HG03095 (cell line): Measurements from ENCODE around the gene EDEM3.
"Not testable (repeated sequence)": the region's sequence is repeated elsewhere in the genome, so short reads cannot be mapped to it uniquely, and the experiment has no call there.

Experiments used
- ATAC-seq: cut with Tn5 transposase; IDR thresholded peaks from one replicate; pipeline ENCODE4 v1.9.1; 2021; ENCODE audit warnings: moderate library complexity; ENCODE audit not compliant: unreplicated experiment

Gene EDEM3, protein sequence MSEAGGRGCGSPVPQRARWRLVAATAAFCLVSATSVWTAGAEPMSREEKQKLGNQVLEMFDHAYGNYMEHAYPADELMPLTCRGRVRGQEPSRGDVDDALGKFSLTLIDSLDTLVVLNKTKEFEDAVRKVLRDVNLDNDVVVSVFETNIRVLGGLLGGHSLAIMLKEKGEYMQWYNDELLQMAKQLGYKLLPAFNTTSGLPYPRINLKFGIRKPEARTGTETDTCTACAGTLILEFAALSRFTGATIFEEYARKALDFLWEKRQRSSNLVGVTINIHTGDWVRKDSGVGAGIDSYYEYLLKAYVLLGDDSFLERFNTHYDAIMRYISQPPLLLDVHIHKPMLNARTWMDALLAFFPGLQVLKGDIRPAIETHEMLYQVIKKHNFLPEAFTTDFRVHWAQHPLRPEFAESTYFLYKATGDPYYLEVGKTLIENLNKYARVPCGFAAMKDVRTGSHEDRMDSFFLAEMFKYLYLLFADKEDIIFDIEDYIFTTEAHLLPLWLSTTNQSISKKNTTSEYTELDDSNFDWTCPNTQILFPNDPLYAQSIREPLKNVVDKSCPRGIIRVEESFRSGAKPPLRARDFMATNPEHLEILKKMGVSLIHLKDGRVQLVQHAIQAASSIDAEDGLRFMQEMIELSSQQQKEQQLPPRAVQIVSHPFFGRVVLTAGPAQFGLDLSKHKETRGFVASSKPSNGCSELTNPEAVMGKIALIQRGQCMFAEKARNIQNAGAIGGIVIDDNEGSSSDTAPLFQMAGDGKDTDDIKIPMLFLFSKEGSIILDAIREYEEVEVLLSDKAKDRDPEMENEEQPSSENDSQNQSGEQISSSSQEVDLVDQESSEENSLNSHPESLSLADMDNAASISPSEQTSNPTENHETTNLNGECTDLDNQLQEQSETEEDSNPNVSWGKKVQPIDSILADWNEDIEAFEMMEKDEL

GRCh38 chr1:184754476-184755225 is at the start of gene EDEM3:
TSS of gene EDEM3 (minus strand) at chr1:184754858. CDS start at chr1:184754646, 212 bp downstream.
- ATAC-seq: peak; percentile 92

DNA sequence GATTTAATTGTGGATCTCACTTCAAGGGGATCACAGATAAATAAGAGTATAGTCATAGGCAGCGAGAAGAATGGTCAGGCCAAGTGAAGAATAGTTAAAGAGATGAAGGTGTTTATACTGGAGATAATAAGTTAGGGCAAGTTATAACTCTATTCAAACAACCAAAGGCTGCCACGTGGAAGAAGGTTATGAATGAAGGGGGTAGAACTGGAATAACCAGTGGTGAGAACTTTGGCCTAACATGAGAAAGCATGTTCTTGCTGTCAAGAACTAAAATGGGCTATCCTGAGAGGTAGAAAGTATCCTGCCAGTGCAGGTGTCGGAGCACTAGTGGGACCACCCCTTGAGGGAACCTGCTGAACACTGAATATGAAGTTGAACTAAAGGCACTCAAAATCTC is 49.6 kb upstream of the EDEM3 start:
- no peak for ATAC-seq

- no peak for ATAC-seq
These were observed 48.5 kb upstream of the EDEM3 start for GRCh38 chr1:184803180-184803492.

- no peak for ATAC-seq
These were observed 47.9 kb upstream of the EDEM3 start for GRCh38 chr1:184802354-184803179.

DNA sequence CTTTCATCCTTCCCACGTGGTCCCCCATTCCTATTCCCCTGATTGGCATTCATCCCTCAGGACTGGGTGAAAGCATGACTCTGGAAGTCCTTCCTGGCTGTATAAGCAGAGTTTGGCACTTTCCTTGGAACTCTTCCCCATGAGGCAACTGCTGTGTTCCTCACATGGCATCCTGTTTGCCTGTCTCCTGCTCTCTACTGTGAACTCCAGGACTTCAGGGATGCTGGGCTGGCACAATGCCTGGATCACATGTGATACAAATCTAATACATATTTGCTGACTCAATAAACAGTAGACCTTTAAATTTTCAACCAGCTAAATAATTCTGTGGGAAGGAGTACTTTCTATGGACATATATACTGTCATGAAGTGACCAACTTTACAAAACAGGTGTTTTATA is 46.8 kb upstream of the EDEM3 start:
- no peak for ATAC-seq

- no peak for ATAC-seq
These were observed 46.2 kb upstream of the EDEM3 start for GRCh38 chr1:184800876-184801275.

DNA sequence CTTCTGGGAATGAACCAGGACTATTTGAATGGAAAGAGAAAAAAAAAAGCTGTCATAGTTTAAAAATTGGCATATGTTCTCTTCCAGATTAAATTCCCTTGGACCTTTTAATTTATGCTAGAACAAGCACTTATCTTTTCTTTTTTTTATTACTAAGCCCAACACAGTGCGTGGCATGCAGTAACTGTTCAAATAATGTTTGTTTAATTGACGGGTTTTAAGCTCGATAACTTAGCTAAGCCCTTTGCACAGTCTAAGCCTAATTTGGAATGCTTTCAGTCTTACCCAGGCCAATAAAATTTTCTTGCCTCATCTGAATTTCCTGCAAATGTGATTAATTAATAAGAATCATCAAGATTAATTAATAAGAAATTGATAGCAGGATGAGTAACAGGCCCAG is 39.3 kb upstream of the EDEM3 start:
- ATAC-seq: no peak

GRCh38 chr1:184792450-184792969 is 37.9 kb upstream of the EDEM3 start:
- no peak for ATAC-seq

- no peak for ATAC-seq
These were observed 36.9 kb upstream of the EDEM3 start for GRCh38 chr1:184791550-184791900.

GRCh38 chr1:184790642-184791549 is 36.2 kb upstream of the EDEM3 start:
- no peak for ATAC-seq

DNA sequence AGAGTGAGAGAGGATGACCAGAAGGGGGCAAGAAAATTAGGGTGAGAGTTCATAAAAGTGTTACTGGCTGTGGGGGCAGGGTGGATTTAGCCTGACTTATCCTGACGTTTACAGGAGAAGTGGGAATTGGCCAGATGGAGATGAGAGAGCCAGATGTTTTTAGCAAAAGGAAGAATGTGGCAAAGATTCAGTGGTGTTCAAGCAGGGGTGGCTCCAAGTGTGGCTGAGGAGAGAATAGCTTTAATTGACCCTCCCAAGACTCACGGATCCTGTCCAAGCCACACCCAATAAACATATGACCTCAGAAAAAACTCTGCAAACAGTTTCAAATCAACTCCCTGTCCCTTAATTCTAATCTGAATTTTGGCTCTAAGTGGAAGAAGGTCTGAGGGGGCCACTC is 35.2 kb upstream of the EDEM3 start:
- ATAC-seq: no peak

- no peak for ATAC-seq
These were observed 34.3 kb upstream of the EDEM3 start for GRCh38 chr1:184788970-184789369.

DNA sequence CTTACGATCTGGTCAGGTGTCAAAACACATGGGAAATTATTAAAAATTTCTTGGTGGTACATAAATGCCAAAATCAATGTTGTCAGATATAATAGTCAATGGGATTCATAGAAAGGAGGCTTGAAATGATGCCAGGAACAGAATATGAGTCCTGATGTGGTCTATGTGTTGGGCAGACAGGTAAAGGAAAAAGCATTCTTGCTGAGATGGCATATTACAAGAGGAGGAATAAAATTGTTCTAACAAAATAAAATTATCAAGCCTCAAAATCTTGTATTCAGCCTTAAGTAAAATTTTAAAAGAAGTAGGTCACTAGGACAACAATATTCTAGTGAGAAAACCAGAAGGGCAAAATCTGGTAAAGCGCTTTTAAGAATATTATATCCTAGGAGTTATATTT is 30.9 kb upstream of the EDEM3 start:
- ATAC-seq: no peak

DNA sequence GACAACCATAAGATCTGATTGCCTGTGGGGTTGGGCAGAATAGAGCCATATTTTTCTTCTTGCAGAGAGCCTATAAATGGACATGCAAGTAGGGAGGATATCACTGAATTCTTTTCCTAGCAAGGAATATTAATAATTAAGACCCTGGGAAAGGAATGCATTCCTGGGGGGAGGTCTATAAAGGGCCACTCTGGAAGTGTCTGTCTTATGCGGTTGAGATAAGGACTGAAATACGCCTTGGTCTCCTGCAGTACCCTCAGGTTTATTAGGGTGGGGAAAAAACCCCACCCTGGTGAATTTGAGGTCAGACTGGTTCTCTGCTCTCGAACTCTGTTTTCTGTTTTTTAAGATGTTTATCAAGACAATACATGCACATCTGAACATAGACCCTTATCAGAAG is 29.1 kb upstream of the EDEM3 start:
- ATAC-seq: not testable (repeated sequence)

DNA sequence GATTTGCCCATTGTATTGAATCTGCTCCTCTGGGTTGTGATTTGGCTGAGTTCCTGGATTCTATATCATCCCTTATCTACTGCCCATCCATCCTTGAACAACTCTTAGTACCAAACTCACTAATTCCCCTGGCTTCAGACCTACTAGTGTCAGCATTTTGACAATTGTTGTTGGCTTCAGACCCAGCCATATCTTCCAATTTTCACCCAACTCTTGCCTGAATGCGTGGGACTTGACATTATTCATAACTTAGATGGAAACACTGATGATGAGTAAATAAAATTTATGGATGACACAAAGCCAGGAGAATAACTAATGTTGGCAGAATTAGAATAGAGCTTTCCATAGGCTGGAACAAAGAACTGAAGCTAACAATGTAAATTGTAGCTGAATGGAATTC is 27.3 kb upstream of the EDEM3 start:
- ATAC-seq: no peak

GRCh38 chr1:184775885-184776284 is 21.2 kb upstream of the EDEM3 start:
- ATAC-seq: no peak

- no peak for ATAC-seq
These were observed 20.7 kb upstream of the EDEM3 start for GRCh38 chr1:184775329-184775728.

DNA sequence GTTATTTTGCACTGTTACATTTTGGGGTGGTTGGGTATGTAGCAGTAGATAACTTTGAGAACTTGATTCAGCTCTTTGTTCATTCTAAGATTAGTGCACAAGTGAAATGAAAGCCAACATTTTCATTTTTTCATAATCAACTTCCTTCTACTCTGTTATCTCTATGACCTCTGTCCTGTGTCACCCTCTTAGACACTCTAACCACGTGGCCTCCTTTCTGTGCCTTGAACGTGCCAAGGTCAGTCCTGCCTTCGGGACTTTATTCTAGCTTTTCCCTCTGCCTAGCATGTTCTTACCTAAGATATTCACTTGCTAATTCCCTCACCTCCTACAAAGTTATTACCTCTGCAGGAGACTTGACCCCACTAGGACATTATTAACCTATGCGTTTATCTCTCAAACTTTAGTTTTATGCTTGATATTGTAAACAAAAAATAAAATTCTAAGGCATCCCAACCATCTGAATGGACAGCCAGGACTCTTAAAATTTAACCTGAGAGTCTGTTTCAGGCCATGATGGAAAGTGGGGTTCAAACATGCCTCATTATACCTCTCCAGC is 19.2 kb upstream of the EDEM3 start:
- ATAC-seq: no peak

DNA sequence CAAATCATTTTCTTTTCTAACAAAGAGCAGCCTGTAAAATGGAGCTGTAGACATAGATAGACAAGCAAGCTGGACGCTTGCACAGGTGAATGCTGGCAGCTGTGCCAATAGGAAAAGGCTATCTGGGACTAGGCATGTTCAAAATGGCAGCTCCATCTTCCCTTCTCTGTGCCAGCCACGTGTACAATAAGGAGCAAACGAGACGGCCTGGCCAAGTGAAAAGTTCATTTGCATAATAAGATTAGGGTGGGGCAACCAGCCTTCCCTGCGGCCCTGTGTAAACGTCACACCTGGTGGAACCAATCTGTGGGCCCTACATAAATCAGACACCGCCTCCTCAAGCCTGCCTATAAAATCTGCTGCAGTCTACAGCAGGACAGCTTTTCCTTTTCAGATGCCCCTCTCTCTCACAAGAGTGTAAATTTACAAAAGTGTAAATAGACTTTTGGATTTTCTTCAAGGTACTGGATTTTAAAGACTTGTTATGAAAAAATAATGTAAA is 16.6 kb upstream of the EDEM3 start:
- no peak for ATAC-seq
